Measurements from ENCODE around the gene CHFR.
"Not testable (repeated sequence)": the region's sequence is repeated elsewhere in the genome, so short reads cannot be mapped to it uniquely, and the experiment has no call there.

The CHFR gene

DNA sequence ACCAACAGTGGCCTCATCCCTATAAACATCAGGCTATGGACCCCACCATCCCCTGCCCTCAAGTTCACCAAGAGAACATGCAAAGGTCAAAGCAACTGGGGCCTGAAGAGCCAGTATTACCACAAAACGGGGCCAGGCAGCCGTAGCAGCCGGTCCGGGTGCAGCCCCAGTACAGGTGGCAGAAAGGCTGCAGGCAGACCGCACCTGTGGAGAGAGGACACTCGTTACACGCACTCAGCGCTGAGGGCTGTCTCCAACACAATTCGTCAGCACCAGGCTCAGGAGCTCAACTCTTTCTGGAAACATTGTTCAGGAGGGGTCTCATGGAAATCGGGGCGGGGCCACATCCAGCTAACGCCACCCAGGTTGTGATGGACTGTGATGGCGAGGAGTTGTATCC lies 38.9 kb downstream of the CHFR start:
- Histone ChIP-seq H4K20me1 (ENCODE audit: insufficient read depth) (no peaks in the 10 kb centered on the region), H3K79me2 (ENCODE audit: insufficient read depth, low read depth) (no peaks in the 10 kb centered on the region), H3K4me1 (ENCODE audit: low read depth, poor library complexity, severe bottlenecking) (no peaks in the 10 kb centered on the region), H3K36me3 (ENCODE audit: insufficient read depth) (no peaks in the 10 kb centered on the region), H2AFZ (ENCODE audit: low read depth) (no peak overlapping the region), H3K4me2 (no peak overlapping the region), H3K4me3 (IDR thresholded peaks at IDR 0.05; ENCODE audit: insufficient read depth, low read depth, low read length) (no peak overlapping the region), H3K27ac (no peak overlapping the region), H3K9ac (no peak overlapping the region), H3K27me3 (ENCODE audit: insufficient read depth, low read depth) (no peaks in the 10 kb centered on the region)
- TF ChIP-seq, protein P1, sequence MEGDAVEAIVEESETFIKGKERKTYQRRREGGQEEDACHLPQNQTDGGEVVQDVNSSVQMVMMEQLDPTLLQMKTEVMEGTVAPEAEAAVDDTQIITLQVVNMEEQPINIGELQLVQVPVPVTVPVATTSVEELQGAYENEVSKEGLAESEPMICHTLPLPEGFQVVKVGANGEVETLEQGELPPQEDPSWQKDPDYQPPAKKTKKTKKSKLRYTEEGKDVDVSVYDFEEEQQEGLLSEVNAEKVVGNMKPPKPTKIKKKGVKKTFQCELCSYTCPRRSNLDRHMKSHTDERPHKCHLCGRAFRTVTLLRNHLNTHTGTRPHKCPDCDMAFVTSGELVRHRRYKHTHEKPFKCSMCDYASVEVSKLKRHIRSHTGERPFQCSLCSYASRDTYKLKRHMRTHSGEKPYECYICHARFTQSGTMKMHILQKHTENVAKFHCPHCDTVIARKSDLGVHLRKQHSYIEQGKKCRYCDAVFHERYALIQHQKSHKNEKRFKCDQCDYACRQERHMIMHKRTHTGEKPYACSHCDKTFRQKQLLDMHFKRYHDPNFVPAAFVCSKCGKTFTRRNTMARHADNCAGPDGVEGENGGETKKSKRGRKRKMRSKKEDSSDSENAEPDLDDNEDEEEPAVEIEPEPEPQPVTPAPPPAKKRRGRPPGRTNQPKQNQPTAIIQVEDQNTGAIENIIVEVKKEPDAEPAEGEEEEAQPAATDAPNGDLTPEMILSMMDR (conservative IDR thresholded peaks at IDR 0.05; ENCODE audit: low read depth, low read length): no peak

DNA sequence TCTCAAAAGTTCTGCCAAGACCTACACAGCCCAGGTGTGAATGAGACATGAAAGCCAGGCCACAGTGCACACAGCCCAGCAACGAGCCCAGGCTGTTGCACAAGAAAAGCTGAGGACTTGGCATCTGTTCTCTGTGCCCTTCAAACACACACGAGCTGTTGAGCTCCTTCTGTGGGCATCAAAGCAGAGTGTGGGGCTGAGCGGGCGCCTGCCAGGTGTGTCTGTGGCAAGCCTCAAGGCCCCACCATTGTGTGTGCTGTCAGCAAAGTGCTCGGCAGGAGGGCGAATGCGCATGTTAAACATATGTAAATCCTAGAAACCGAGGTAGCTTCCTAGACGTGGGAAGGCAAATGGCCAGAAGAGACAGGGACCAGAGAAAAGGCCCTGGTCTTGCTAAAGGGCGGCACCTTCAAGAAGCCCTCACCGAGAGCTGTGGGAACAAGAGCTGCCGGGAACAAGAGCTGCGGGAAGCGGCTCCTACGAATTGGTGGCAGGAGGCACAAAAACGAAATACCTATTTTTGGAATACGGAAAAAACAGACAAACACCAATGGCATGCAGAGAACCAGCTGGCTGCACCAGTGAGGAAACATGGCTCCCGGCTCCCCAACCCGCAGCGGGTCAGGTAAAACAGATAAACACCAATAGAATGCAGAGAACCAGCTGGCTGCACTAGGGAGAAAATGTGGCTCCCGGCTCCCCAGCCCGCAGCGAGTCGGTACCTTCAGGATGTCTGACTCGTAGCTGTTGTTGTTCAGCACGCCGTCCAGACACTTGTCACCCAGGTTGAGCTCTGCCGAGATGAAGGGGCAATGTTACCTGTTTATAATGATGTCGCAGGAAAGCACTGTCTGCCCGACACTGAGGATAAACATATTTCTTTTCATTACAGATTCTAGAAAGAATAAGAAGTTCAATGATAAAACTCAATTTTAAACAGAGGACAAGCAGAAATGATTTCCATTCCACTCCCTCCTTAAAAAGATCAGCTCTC lies 39.7 kb downstream of the CHFR start:
- Histone ChIP-seq H4K20me1 (ENCODE audit: insufficient read depth) (no peaks in the 10 kb centered on the region), H3K27me3 (ENCODE audit: insufficient read depth, low read depth) (no peaks in the 10 kb centered on the region), H2AFZ (ENCODE audit: low read depth) (no peak overlapping the region), H3K4me3 (IDR thresholded peaks at IDR 0.05; ENCODE audit: insufficient read depth, low read depth, low read length) (no peak overlapping the region), H3K27ac (no peak overlapping the region), H3K4me2 (no peak overlapping the region), H3K79me2 (ENCODE audit: insufficient read depth, low read depth) (no peaks in the 10 kb centered on the region), H3K36me3 (ENCODE audit: insufficient read depth) (no peaks in the 10 kb centered on the region), H3K4me1 (ENCODE audit: low read depth, poor library complexity, severe bottlenecking) (no peaks in the 10 kb centered on the region), H3K9ac (no peak overlapping the region)
- TF ChIP-seq, protein P1 (conservative IDR thresholded peaks at IDR 0.05; ENCODE audit: low read depth, low read length): no peak

DNA sequence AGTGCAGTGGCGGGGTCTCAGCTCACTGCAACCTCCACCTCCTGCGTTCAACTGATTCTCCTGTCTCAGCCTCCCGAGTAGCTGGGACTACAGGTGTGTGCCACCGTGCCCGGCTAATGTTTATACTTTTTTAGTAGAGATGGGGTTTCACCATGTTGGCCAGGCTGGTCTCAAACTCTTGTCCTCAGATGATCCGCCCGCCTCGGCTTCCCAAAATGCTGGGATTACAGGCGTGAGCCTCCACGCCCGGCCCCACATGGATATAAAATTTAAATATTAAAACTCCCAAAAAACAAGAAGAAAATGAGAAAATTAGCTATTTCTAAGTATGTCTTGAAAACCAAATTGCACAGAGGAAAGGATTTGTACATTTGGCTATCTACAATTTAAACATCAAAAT lies 42.7 kb downstream of the CHFR start:
- not testable (repeated sequence) for H3K36me3 ChIP-seq (ENCODE audit: insufficient read depth)

DNA sequence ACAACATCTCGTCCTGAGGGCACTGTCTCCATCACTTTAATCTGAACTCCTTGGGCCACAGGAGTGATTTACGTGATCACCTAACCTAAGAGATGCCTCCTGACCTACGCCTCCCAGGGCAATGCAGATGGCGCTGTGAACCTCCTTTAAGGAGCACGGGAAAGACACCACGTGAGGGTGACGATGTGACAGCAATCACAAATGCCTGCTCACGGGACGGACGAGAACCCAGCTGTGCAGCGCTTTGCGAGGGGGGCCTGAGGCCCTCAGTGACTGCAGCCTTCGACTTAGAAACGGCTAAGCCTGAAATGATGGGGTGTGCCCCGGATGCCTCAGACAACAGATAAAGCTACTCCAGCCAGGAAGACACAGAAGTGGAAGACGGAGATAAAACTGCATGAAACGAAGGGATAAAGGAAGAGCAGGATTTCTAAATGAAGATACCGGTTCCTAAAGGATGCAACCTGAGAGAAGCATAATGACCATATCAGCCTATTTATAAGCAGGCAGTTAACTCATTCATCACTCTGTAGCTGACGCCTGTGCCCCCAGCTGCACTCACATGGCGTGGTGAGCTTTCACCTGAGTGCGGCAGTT lies 44.9 kb downstream of the CHFR start:
- Histone ChIP-seq H3K4me3 (IDR thresholded peaks at IDR 0.05; ENCODE audit: insufficient read depth, low read depth, low read length) (no peak overlapping the region), H3K4me1 (ENCODE audit: low read depth, poor library complexity, severe bottlenecking) (no peaks in the 10 kb centered on the region), H3K79me2 (ENCODE audit: insufficient read depth, low read depth) (no peaks in the 10 kb centered on the region), H3K9ac (no peak overlapping the region), H3K27me3 (ENCODE audit: insufficient read depth, low read depth) (no peaks in the 10 kb centered on the region), H2AFZ (ENCODE audit: low read depth) (no peak overlapping the region), H3K27ac (no peak overlapping the region), H3K4me2 (no peak overlapping the region), H4K20me1 (ENCODE audit: insufficient read depth) (no peaks in the 10 kb centered on the region), H3K36me3 (ENCODE audit: insufficient read depth) (no peaks in the 10 kb centered on the region)
- TF ChIP-seq, protein P1 (conservative IDR thresholded peaks at IDR 0.05; ENCODE audit: low read depth, low read length): no peak

More for the DNA sequence above, 42.7 kb downstream of the CHFR start:
- not testable (repeated sequence) for H3K4me3 ChIP-seq (IDR thresholded peaks at IDR 0.05; ENCODE audit: insufficient read depth, low read depth, low read length); H3K79me2 ChIP-seq (ENCODE audit: insufficient read depth, low read depth); H3K27me3 ChIP-seq (ENCODE audit: insufficient read depth, low read depth); H3K27ac ChIP-seq; H3K9ac ChIP-seq; H3K4me1 ChIP-seq (ENCODE audit: low read depth, poor library complexity, severe bottlenecking); H3K4me2 ChIP-seq; H4K20me1 ChIP-seq (ENCODE audit: insufficient read depth); H2AFZ ChIP-seq (ENCODE audit: low read depth)

DNA sequence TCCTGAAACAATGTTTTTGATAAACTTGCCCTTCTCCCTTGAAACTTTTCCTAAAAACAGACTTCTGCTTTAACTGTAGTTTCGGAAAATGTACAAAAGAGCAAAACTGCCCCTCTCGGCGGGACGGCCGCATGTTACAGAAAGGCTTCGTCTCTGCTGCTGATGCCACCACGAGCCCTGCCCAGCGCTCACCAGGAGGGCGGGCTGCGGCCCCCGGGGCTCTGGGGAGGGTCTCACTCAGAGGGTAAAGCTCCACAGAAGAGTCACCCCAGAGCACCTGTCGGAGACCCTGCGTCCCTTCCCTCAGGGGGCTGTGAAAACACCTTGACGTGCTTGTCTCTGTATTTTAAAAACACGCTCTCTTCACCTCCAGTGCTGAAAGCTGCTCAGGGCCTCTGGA lies 46.3 kb downstream of the CHFR start:
- H3K36me3 ChIP-seq (ENCODE audit: insufficient read depth): no peaks in the 10 kb centered on the region
- H3K27ac ChIP-seq: no peak overlapping the region
- no peaks in the 10 kb centered on the region for H3K79me2 ChIP-seq (ENCODE audit: insufficient read depth, low read depth)
- H2AFZ ChIP-seq (ENCODE audit: low read depth): no peak overlapping the region
- TF ChIP-seq, protein P1 (conservative IDR thresholded peaks at IDR 0.05; ENCODE audit: low read depth, low read length): no peak
- no peaks in the 10 kb centered on the region for H3K27me3 ChIP-seq (ENCODE audit: insufficient read depth, low read depth)
- no peaks in the 10 kb centered on the region for H4K20me1 ChIP-seq (ENCODE audit: insufficient read depth)
- H3K4me1 ChIP-seq (ENCODE audit: low read depth, poor library complexity, severe bottlenecking): no peaks in the 10 kb centered on the region
- no peak overlapping the region for H3K4me3 ChIP-seq (IDR thresholded peaks at IDR 0.05; ENCODE audit: insufficient read depth, low read depth, low read length)
- H3K4me2 ChIP-seq: no peak overlapping the region
- no peak overlapping the region for H3K9ac ChIP-seq
